ENCODE results near the gene MFF. TPM values are rescaled to one million over a fixed set of nuclear protein-coding genes. Genes with fewer than 3 reads are reported as not detected.
"Not testable (repeated sequence)": the region's sequence is repeated elsewhere in the genome, so short reads cannot be mapped to it uniquely, and the experiment has no call there.

MFF gene
- total RNA-seq, 1 experiment from 2014 or later: 99.4 TPM

- Histone ChIP-seq H3K4me3 (no peak overlapping the region), H3K36me3 (peaks cover 4% of the 10 kb centered on the region; the same call in 1 of the 2 replicates), H3K4me1 (replicated peaks) (peaks cover 25% of the 10 kb centered on the region), H3K9me3 (replicated peaks) (no peaks in the 10 kb centered on the region), H3K27me3 (replicated peaks) (no peaks in the 10 kb centered on the region), H3K27ac (no peak overlapping the region)
- DNase-seq (ENCODE audit: low read depth in 1 of 2, low spot score in 2 of 2): no peak
These were observed 23.3 kb downstream of the MFF start for GRCh38 chr2:227348324-227348723.

GRCh38 chr2:227349989-227350612 is 25.1 kb downstream of the MFF start:
- H3K27me3 ChIP-seq (replicated peaks): no peaks in the 10 kb centered on the region
- no peak for DNase-seq (ENCODE audit: low read depth in 1 of 2, low spot score in 2 of 2)
- H3K9me3 ChIP-seq (replicated peaks): no peaks in the 10 kb centered on the region
- H3K27ac ChIP-seq: no peak overlapping the region
- H3K36me3 ChIP-seq: peaks cover 4% of the 10 kb centered on the region; the same call in 1 of the 2 replicates
- peaks cover 20% of the 10 kb centered on the region for H3K4me1 ChIP-seq (replicated peaks)
- H3K4me3 ChIP-seq: no peak overlapping the region

GRCh38 chr2:227351639-227352038 is 26.6 kb downstream of the MFF start:
- H3K4me1 ChIP-seq (replicated peaks): peaks cover 7% of the 10 kb centered on the region
- no peak for DNase-seq (ENCODE audit: low read depth in 1 of 2, low spot score in 2 of 2)
- H3K4me3 ChIP-seq: no peak overlapping the region
- H3K27ac ChIP-seq: no peak overlapping the region
- H3K27me3 ChIP-seq (replicated peaks): no peaks in the 10 kb centered on the region
- H3K9me3 ChIP-seq (replicated peaks): no peaks in the 10 kb centered on the region
- peaks cover 15% of the 10 kb centered on the region for H3K36me3 ChIP-seq

GRCh38 chr2:227360351-227360750 is 35.3 kb downstream of the MFF start:
- Histone ChIP-seq H3K4me3 (no peak overlapping the region), H3K27ac (no peak overlapping the region), H3K27me3 (replicated peaks) (no peaks in the 10 kb centered on the region), H3K36me3 (peaks cover 29% of the 10 kb centered on the region), H3K9me3 (replicated peaks) (no peaks in the 10 kb centered on the region), H3K4me1 (replicated peaks) (no peaks in the 10 kb centered on the region)
- DNase-seq (ENCODE audit: low read depth in 1 of 2, low spot score in 2 of 2): no peak

- no peak overlapping the region for H3K27ac ChIP-seq
- no peak for DNase-seq (ENCODE audit: low read depth in 1 of 2, low spot score in 2 of 2)
- no peaks in the 10 kb centered on the region for H3K27me3 ChIP-seq (replicated peaks)
- no peaks in the 10 kb centered on the region for H3K9me3 ChIP-seq (replicated peaks)
- peaks cover 5% of the 10 kb centered on the region for H3K4me1 ChIP-seq (replicated peaks)
- no peak overlapping the region for H3K4me3 ChIP-seq
- H3K36me3 ChIP-seq: peaks cover 3% of the 10 kb centered on the region; the same call in 1 of the 2 replicates
These were observed 38.7 kb downstream of the MFF start for GRCh38 chr2:227363756-227364155.

GRCh38 chr2:227364585-227365263 is 39.7 kb downstream of the MFF start:
- not testable (repeated sequence) for H3K27ac ChIP-seq; H3K4me1 ChIP-seq (replicated peaks); H3K4me3 ChIP-seq; H3K9me3 ChIP-seq (replicated peaks); DNase-seq (ENCODE audit: low read depth in 1 of 2, low spot score in 2 of 2); H3K36me3 ChIP-seq; H3K27me3 ChIP-seq (replicated peaks)

- H3K4me1 ChIP-seq (replicated peaks): peaks cover 20% of the 10 kb centered on the region
- H3K27me3 ChIP-seq (replicated peaks): no peaks in the 10 kb centered on the region
- DNase-seq (ENCODE audit: low read depth in 1 of 2, low spot score in 2 of 2): no peak
- no peaks in the 10 kb centered on the region for H3K9me3 ChIP-seq (replicated peaks)
- 0 out of 2 replicates have a peak, but pooled peaks cover under 1% of the 10 kb centered on the region for H3K36me3 ChIP-seq
- no peak overlapping the region for H3K4me3 ChIP-seq
- no peak overlapping the region for H3K27ac ChIP-seq
These were observed 40.8 kb downstream of the MFF start for GRCh38 chr2:227365833-227366232.

- H3K27ac ChIP-seq: no peak overlapping the region
- H3K27me3 ChIP-seq (replicated peaks): no peaks in the 10 kb centered on the region
- H3K36me3 ChIP-seq: no peaks in the 10 kb centered on the region
- no peaks in the 10 kb centered on the region for H3K9me3 ChIP-seq (replicated peaks)
- DNase-seq (ENCODE audit: low read depth in 1 of 2, low spot score in 2 of 2): peak in 1 of 2 experiments; percentile 28
- no peak overlapping the region for H3K4me3 ChIP-seq
- H3K4me1 ChIP-seq (replicated peaks): peaks cover 31% of the 10 kb centered on the region
These were observed 41.8 kb downstream of the MFF start for GRCh38 chr2:227366769-227367426.

- Histone ChIP-seq H3K9me3 (replicated peaks) (no peaks in the 10 kb centered on the region), H3K27me3 (replicated peaks) (no peaks in the 10 kb centered on the region), H3K4me3 (no peak overlapping the region), H3K4me1 (replicated peaks) (peaks cover 31% of the 10 kb centered on the region), H3K36me3 (no peaks in the 10 kb centered on the region), H3K27ac (no peak overlapping the region)
- no peak for DNase-seq (ENCODE audit: low read depth in 1 of 2, low spot score in 2 of 2)
These were observed 42.4 kb downstream of the MFF start for GRCh38 chr2:227367427-227367795.

GRCh38 chr2:227368574-227368973 is 43.5 kb downstream of the MFF start:
- Histone ChIP-seq H3K36me3 (no peaks in the 10 kb centered on the region), H3K4me3 (no peak overlapping the region), H3K27me3 (replicated peaks) (no peaks in the 10 kb centered on the region), H3K9me3 (replicated peaks) (no peaks in the 10 kb centered on the region), H3K4me1 (replicated peaks) (peaks cover 31% of the 10 kb centered on the region), H3K27ac (no peak overlapping the region)
- no peak for DNase-seq (ENCODE audit: low read depth in 1 of 2, low spot score in 2 of 2)

- Histone ChIP-seq H3K4me1 (replicated peaks) (peaks cover 31% of the 10 kb centered on the region), H3K9me3 (replicated peaks) (no peaks in the 10 kb centered on the region), H3K4me3 (no peak overlapping the region), H3K27me3 (replicated peaks) (no peaks in the 10 kb centered on the region), H3K36me3 (no peaks in the 10 kb centered on the region), H3K27ac (peak overlapping the region; percentile 74)
- no peak for DNase-seq (ENCODE audit: low read depth in 1 of 2, low spot score in 2 of 2)
These were observed 45.0 kb downstream of the MFF start for GRCh38 chr2:227370092-227370491.

GRCh38 chr2:227370791-227371312 is 45.8 kb downstream of the MFF start:
- no peaks in the 10 kb centered on the region for H3K9me3 ChIP-seq (replicated peaks)
- H3K27ac ChIP-seq: peak overlapping the region; percentile 74
- peak; percentile 58 to 64 for DNase-seq (ENCODE audit: low read depth in 1 of 2, low spot score in 2 of 2)
- H3K4me1 ChIP-seq (replicated peaks): peaks cover 31% of the 10 kb centered on the region
- H3K36me3 ChIP-seq: no peaks in the 10 kb centered on the region
- H3K27me3 ChIP-seq (replicated peaks): no peaks in the 10 kb centered on the region
- H3K4me3 ChIP-seq: no peak overlapping the region

GRCh38 chr2:227373389-227373788 is 48.3 kb downstream of the MFF start:
- DNase-seq (ENCODE audit: low read depth in 1 of 2, low spot score in 2 of 2): no peak
- Histone ChIP-seq H3K36me3 (no peaks in the 10 kb centered on the region), H3K4me3 (no peak overlapping the region), H3K27ac (no peak overlapping the region), H3K4me1 (replicated peaks) (peaks cover 26% of the 10 kb centered on the region), H3K27me3 (replicated peaks) (no peaks in the 10 kb centered on the region), H3K9me3 (replicated peaks) (no peaks in the 10 kb centered on the region)

GRCh38 chr2:227374158-227374557 is 49.1 kb downstream of the MFF start:
- H3K9me3 ChIP-seq (replicated peaks): no peaks in the 10 kb centered on the region
- no peaks in the 10 kb centered on the region for H3K36me3 ChIP-seq
- no peak overlapping the region for H3K27ac ChIP-seq
- H3K4me3 ChIP-seq: no peak overlapping the region
- peak in 1 of 2 experiments; percentile 31 for DNase-seq (ENCODE audit: low read depth in 1 of 2, low spot score in 2 of 2)
- no peaks in the 10 kb centered on the region for H3K27me3 ChIP-seq (replicated peaks)
- H3K4me1 ChIP-seq (replicated peaks): peaks cover 26% of the 10 kb centered on the region

All from SJSA1 (cell line).